ENCODE results near the gene ADCY9. TPM values are rescaled to one million over a fixed set of nuclear protein-coding genes. Genes with fewer than 3 reads are reported as not detected.

The ADCY9 gene
- total and polyA plus RNA-seq, 12 donors = 2.3 to 37.6 (median 17.8) TPM

- no peaks in the 10 kb centered on the region for H3K36me3 ChIP-seq (replicated peaks in 1 of 2)
- H3K27ac ChIP-seq = no peak overlapping the region
- H3K4me1 ChIP-seq (replicated peaks in 1 of 2) = peaks cover 16 to 19% of the 10 kb centered on the region in 2 donors
- TF ChIP-seq CTCF (IDR thresholded peaks at IDR 0.05) = no peak
- TF ChIP-seq POLR2A (IDR thresholded peaks at IDR 0.05) = no peak
- intact Hi-C loops (cut with DNase I) = loop anchor here in 1 of 2 donors (10.0 kb wide), 1 partner anchor 57 kb away; the partner anchor contains the start of gene ADCY9
- H3K4me3 ChIP-seq = no peak overlapping the region
- no peaks in the 10 kb centered on the region for H3K27me3 ChIP-seq
- DNase-seq = no peak
- H3K9me3 ChIP-seq (replicated peaks in 1 of 3) = peaks cover 0 to 14% (median 7%) of the 10 kb centered on the region in 3 donors
- WGBS, 4 donors = 92 to 96% (median 93%) methylated on average over 17 of the region's 17 CpGs
Observed at GRCh38 chr16:4057439-4057877, 58.8 kb downstream of the ADCY9 start.

- no peak overlapping the region for H3K4me3 ChIP-seq
- no peak for DNase-seq
- intact Hi-C loops (cut with DNase I) = loop anchor here in 1 of 2 donors (10.0 kb wide), 1 partner anchor 58 kb away; the partner anchor contains the start of gene ADCY9
- H3K4me1 ChIP-seq (replicated peaks in 1 of 2) = peaks cover 17 to 22% of the 10 kb centered on the region in 2 donors
- no peaks in the 10 kb centered on the region for H3K36me3 ChIP-seq (replicated peaks in 1 of 2)
- 91 to 94% (median 93%) methylated on average over 15 to 16 of the region's 16 CpGs for WGBS, 4 donors
- no peaks in the 10 kb centered on the region for H3K27me3 ChIP-seq
- peaks cover 0 to 9% (median 7%) of the 10 kb centered on the region in 3 donors for H3K9me3 ChIP-seq (replicated peaks in 1 of 3)
- TF ChIP-seq POLR2A (IDR thresholded peaks at IDR 0.05) (no peak), CTCF (IDR thresholded peaks at IDR 0.05) (no peak)
- H3K27ac ChIP-seq = no peak overlapping the region
Observed at GRCh38 chr16:4056161-4057105, 59.8 kb downstream of the ADCY9 start.

GRCh38 chr16:4055748-4056147 is 60.5 kb downstream of the ADCY9 start:
- peaks cover 17 to 22% of the 10 kb centered on the region in 2 donors for H3K4me1 ChIP-seq (replicated peaks in 1 of 2)
- intact Hi-C loops (cut with DNase I) = loop anchor here in 1 of 2 donors (10.0 kb wide), 1 partner anchor 59 kb away; the partner anchor contains the start of gene ADCY9
- no peak for DNase-seq

More at GRCh38 chr16:4055748-4056147, 60.5 kb downstream of the ADCY9 start:
- Histone ChIP-seq H3K27ac (no peak overlapping the region), H3K36me3 (replicated peaks in 1 of 2) (no peaks in the 10 kb centered on the region), H3K4me3 (no peak overlapping the region), H3K27me3 (no peaks in the 10 kb centered on the region), H3K9me3 (replicated peaks in 1 of 3) (peaks cover 0 to 4% (median 4%) of the 10 kb centered on the region in 3 donors)
- 93 to 97% (median 94%) methylated on average over 15 of the region's 15 CpGs for WGBS, 4 donors
- no peak for TF ChIP-seq POLR2A (IDR thresholded peaks at IDR 0.05)
- TF ChIP-seq CTCF (IDR thresholded peaks at IDR 0.05) = no peak
